CD4-positive, alpha-beta T cell (primary cell): Measurements from ENCODE around the gene GP1BB. TPM values are rescaled to one million over a fixed set of nuclear protein-coding genes. Genes with fewer than 3 reads are reported as not detected.

Source experiments
- ATAC-seq: fragments of 200-7000 bp; cut with Tn5 transposase; one replicate; pipeline ENCODE4 v1.10.0; 2022; ENCODE audit warnings: mild to moderate bottlenecking; ENCODE audit not compliant: poor library complexity
- CTCF ChIA-PET: fragments of 350-600 bp; sonication (Branson Sonifier 250); formaldehyde crosslinking; loops from one replicate; lab custom pipeline; 2021; ENCODE audit warnings: antibody characterized with exemption, inconsistent platforms; lab: Charles Lee
- POLR2A ChIA-PET: fragments of 350-600 bp; sonication (Branson Sonifier 250); formaldehyde crosslinking; loops from one replicate; lab custom pipeline; 2021; ENCODE audit warnings: antibody characterized with exemption, inconsistent platforms; lab: Charles Lee
- DNase-seq, 14 experiments: peaks; one replicate each; pipeline ENCODE4 v3.0.0-alpha.2; 2013 to 2020; ENCODE audit warnings: mixed read lengths in 2 of 14
- H3K27ac ChIP-seq, 2 donors: one replicate each; pipeline versions ENCODE4 v1.5.1 to v1.7.0; 2013; ENCODE audit warnings: low read length in 2 of 2, low read depth in 1 of 2, mild to moderate bottlenecking in 1 of 2
- H3K27me3 ChIP-seq, 2 experiments: 1 replicate in 1 of 2; 2 replicates in 1 of 2; pipeline versions ENCODE4 v1.6.1 to v1.7.0; 2013; ENCODE audit warnings: low read length in 2 of 2, control low read depth in 1 of 2, mild to moderate bottlenecking in 1 of 2, moderate library complexity in 1 of 2; ENCODE audit not compliant: insufficient read depth in 2 of 2, control insufficient read depth in 1 of 2
- H3K36me3 ChIP-seq: one replicate; pipeline ENCODE4 v1.6.1; 2013; ENCODE audit warnings: low read length, control low read depth; ENCODE audit not compliant: insufficient read depth
- H3K4me1 ChIP-seq: one replicate; pipeline ENCODE4 v1.6.1; 2013; ENCODE audit warnings: low read length, control low read depth; ENCODE audit not compliant: insufficient read depth
- H3K4me3 ChIP-seq: one replicate; pipeline ENCODE4 v1.5.1; 2013; ENCODE audit warnings: mild to moderate bottlenecking, low read length, moderate library complexity
- H3K9me3 ChIP-seq, 2 experiments: 1 replicate in 1 of 2; 2 replicates in 1 of 2; pipeline versions ENCODE4 v1.6.1 to v1.7.0; 2013; ENCODE audit warnings: low read length in 2 of 2, mild to moderate bottlenecking in 2 of 2, control low read depth in 1 of 2, moderate library complexity in 1 of 2; ENCODE audit not compliant: control insufficient read depth in 1 of 2, insufficient read depth in 1 of 2
- H3K27ac Mint-ChIP-seq: one replicate; pipeline ENCODE4 v1.8.0; 2020; ENCODE audit warnings: mixed read lengths
- H3K27me3 Mint-ChIP-seq: one replicate; pipeline ENCODE4 v1.8.0; 2021; ENCODE audit warnings: mixed read lengths
- H3K36me3 Mint-ChIP-seq: one replicate; pipeline ENCODE4 v1.8.0; 2021; ENCODE audit warnings: low read depth, mixed read lengths
- H3K4me1 Mint-ChIP-seq: one replicate; pipeline ENCODE4 v1.8.0; 2021; ENCODE audit warnings: low read depth, mixed read lengths
- H3K4me3 Mint-ChIP-seq: one replicate; pipeline ENCODE4 v1.8.0; 2020; ENCODE audit warnings: mild to moderate bottlenecking, mixed read lengths
- H3K9me3 Mint-ChIP-seq: one replicate; pipeline ENCODE4 v1.8.0; 2020; ENCODE audit warnings: mixed read lengths
- CTCF ChIP-seq: fragments of 200-600 bp; IDR thresholded peaks from one replicate; pipeline ENCODE4 v1.8.0; 2022; ENCODE audit warnings: antibody characterized with exemption, mild to moderate bottlenecking
- intact Hi-C, 2 experiments: fragments of 100-400 bp; cut with DNase I in 1 of 2; cut with micrococcal nuclease in 1 of 2; formaldehyde crosslinking; loops; one replicate each; pipeline versions ENCODE4 v1.15.1 to v1.9.0; 2023 to 2025; cut with DNase I, micrococcal nuclease
- total RNA-seq, 174 experiments: library from RNA in 2 of 174; stranded (reverse) in 2 of 174; gene quantifications; one replicate each; pipeline ENCODE4 v1.2.3 and lab custom pipeline; 2021 to 2026

Gene GP1BB
- total RNA-seq, 2 experiments from 2014 or later: 0.22 TPM; not detected in 1

- no peak overlapping the region for H3K4me3 ChIP-seq
- no peaks in the 10 kb centered on the region for H3K36me3 ChIP-seq
- TF ChIP-seq CTCF: no peak
- H3K36me3 Mint-ChIP-seq: no peaks in the 10 kb centered on the region
- peaks cover 19% of the 10 kb centered on the region for H3K27me3 Mint-ChIP-seq
- H3K4me1 Mint-ChIP-seq: no peaks in the 10 kb centered on the region
- H3K9me3 ChIP-seq: peaks cover 0 to 10% of the 10 kb centered on the region in 2 experiments
- peaks cover 25% of the 10 kb centered on the region for H3K4me1 ChIP-seq
- intact Hi-C loops: no loop called here
- DNase-seq (no peak), ATAC-seq (no peak)
- ChIA-PET CTCF (no interaction called here), POLR2A (no interaction called here)
- no peak overlapping the region for H3K27ac Mint-ChIP-seq
- H3K27me3 ChIP-seq: peaks cover 15 to 26% of the 10 kb centered on the region in 2 experiments
- no peaks in the 10 kb centered on the region for H3K9me3 Mint-ChIP-seq
- H3K27ac ChIP-seq: no peak overlapping the region
- H3K4me3 Mint-ChIP-seq: no peak overlapping the region
Observed at GRCh38 chr22:19727310-19728150, 4.2 kb downstream of the GP1BB start.

GRCh38 chr22:19728271-19728670 is 4.9 kb downstream of the GP1BB start:
- POLR2A ChIA-PET: no interaction called here
- Histone ChIP-seq H3K9me3 (peaks cover 0 to 3% of the 10 kb centered on the region in 2 experiments), H3K27ac (no peak overlapping the region), H3K4me1 (peaks cover 17% of the 10 kb centered on the region), H3K27me3 (peaks cover 8 to 19% of the 10 kb centered on the region in 2 experiments), H3K36me3 (no peaks in the 10 kb centered on the region), H3K4me3 (no peak overlapping the region)
- intact Hi-C loops: no loop called here
- CTCF ChIA-PET: no interaction called here
- Mint-ChIP-seq H3K9me3 (no peaks in the 10 kb centered on the region), H3K27ac (no peak overlapping the region), H3K27me3 (peaks cover 12% of the 10 kb centered on the region), H3K4me1 (no peaks in the 10 kb centered on the region), H3K4me3 (no peak overlapping the region), H3K36me3 (no peaks in the 10 kb centered on the region)
- no peak for TF ChIP-seq CTCF
- DNase-seq (no peak), ATAC-seq (no peak)

- TF ChIP-seq CTCF: no peak
- Mint-ChIP-seq H3K4me1 (no peaks in the 10 kb centered on the region), H3K36me3 (no peaks in the 10 kb centered on the region), H3K27ac (no peak overlapping the region), H3K4me3 (no peak overlapping the region), H3K27me3 (peaks cover 11% of the 10 kb centered on the region), H3K9me3 (no peaks in the 10 kb centered on the region)
- ATAC-seq (no peak), DNase-seq (no peak)
- ChIA-PET POLR2A (no interaction called here), CTCF (no interaction called here)
- no peaks in the 10 kb centered on the region for H3K36me3 ChIP-seq
- intact Hi-C loops: no loop called here
- H3K9me3 ChIP-seq: peaks cover 0 to 3% of the 10 kb centered on the region in 2 experiments
- peaks cover 13% of the 10 kb centered on the region for H3K4me1 ChIP-seq
- H3K27me3 ChIP-seq: peaks cover 7 to 14% of the 10 kb centered on the region in 2 experiments
- no peak overlapping the region for H3K27ac ChIP-seq
- no peak overlapping the region for H3K4me3 ChIP-seq
Observed at GRCh38 chr22:19728836-19729235, 5.5 kb downstream of the GP1BB start.
